ENCODE measurements around the gene MFAP3L.

- no peak for TF ChIP-seq POLR2A (IDR thresholded peaks at IDR 0.05; ENCODE audit: extremely low read depth, insufficient read length)
- no peak for TF ChIP-seq CTCF (IDR thresholded peaks at IDR 0.05; ENCODE audit: low read depth, low read length)
Measured at GRCh38 chr4:169941141-169941540, 85.1 kb downstream of the MFAP3L start.

All from NB4 (cell line).